ENCODE measurements around the gene ELOA.
"Not testable (repeated sequence)": the region's sequence is repeated elsewhere in the genome, so short reads cannot be mapped to it uniquely, and the experiment has no call there.

The ELOA gene

DNA sequence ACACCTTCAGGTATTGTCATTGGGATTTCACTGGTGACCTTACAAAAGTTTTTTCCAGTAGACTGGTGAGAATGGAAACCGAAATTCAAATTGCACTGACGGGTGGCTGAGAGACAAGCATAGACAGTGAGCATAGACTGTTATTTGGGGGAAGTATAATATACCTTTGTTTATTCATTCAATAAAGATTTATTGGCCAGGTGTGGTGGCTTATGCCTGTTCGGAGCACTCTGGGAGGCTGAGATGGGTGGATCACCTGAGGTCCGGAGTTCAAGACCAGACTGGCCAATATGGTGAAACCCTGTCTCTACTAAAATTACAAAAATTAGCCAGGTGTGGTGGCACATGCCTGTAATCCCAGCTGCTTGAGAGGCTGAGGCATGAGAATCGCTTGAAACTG, 10.0 kb upstream of the ELOA start:
- H3K36me3 ChIP-seq (ENCODE audit: control insufficient read depth, insufficient read depth, low read length); H3K9me3 ChIP-seq (ENCODE audit: control insufficient read depth, low read length); H3K27ac ChIP-seq (ENCODE audit: insufficient read depth, low read length, poor library complexity, severe bottlenecking): not testable (repeated sequence)

DNA sequence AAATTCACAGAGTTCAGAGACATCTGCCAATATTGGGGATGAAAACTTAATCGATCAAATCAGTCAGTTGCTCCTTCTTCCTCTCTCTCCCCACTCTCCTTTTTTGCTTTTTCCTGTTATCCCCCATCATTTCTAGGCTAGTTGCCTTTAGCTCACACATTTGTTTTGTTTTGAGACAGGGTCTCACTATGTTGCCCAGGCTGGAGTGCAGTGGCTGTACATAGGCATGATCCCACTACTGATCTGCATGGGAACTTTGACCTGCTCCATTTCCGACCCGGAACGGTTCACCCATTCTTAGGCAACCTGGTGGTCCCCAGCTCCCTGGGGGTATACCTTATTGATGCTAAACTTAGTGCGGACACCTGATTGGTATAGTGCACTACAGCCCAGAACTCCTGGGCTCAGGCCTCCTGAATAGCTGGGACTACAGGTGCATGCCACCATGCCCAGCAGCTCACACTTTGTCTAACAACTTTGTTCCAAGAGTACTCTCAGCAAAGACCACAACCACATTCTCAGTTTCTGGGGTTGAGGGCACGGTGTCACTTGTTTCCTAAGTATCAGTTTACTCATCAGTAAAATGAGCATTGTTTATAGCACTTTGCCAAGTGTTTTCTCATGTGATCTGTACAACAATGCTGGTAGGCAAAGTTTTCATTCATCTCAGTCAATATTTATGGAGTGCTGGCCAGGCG, 6.7 kb upstream of the ELOA start:
- Histone ChIP-seq H3K4me1 (ENCODE audit: control insufficient read depth, insufficient read depth, low read length, poor library complexity, severe bottlenecking) (no peaks in the 10 kb centered on the region), H3K36me3 (ENCODE audit: control insufficient read depth, insufficient read depth, low read length) (no peaks in the 10 kb centered on the region), H3K4me3 (ENCODE audit: insufficient read depth, low read depth, low read length, poor library complexity, severe bottlenecking) (no peak overlapping the region), H3K9me3 (ENCODE audit: control insufficient read depth, low read length) (no peaks in the 10 kb centered on the region), H3K27me3 (replicated peaks; ENCODE audit: control insufficient read depth, insufficient read depth, low read length, poor library complexity, severe bottlenecking) (no peaks in the 10 kb centered on the region), H3K27ac (ENCODE audit: insufficient read depth, low read length, poor library complexity, severe bottlenecking) (no peak overlapping the region)
- no peak for DNase-seq

More for the DNA sequence above, 10.0 kb upstream of the ELOA start:
- DNase-seq; H3K27me3 ChIP-seq (replicated peaks; ENCODE audit: control insufficient read depth, insufficient read depth, low read length, poor library complexity, severe bottlenecking); H3K4me3 ChIP-seq (ENCODE audit: insufficient read depth, low read depth, low read length, poor library complexity, severe bottlenecking); H3K4me1 ChIP-seq (ENCODE audit: control insufficient read depth, insufficient read depth, low read length, poor library complexity, severe bottlenecking): not testable (repeated sequence)

- no peaks in the 10 kb centered on the region for H3K9me3 ChIP-seq (ENCODE audit: control insufficient read depth, low read length)
These were observed 1.7 kb upstream of the ELOA start for GRCh38 chr1:23741609-23742008.

GRCh38 chr1:23742670-23743286, 493 bp upstream of the ELOA start:
- peak in 2 of 3 donors; percentile 5 to 8 for DNase-seq
- Histone ChIP-seq H3K4me3 (ENCODE audit: insufficient read depth, low read depth, low read length, poor library complexity, severe bottlenecking) (peak overlapping the region; percentile 91), H3K27me3 (replicated peaks; ENCODE audit: control insufficient read depth, insufficient read depth, low read length, poor library complexity, severe bottlenecking) (no peaks in the 10 kb centered on the region), H3K27ac (ENCODE audit: insufficient read depth, low read length, poor library complexity, severe bottlenecking) (peak overlapping the region; percentile 87), H3K4me1 (ENCODE audit: control insufficient read depth, insufficient read depth, low read length, poor library complexity, severe bottlenecking) (peaks cover 14% of the 10 kb centered on the region), H3K9me3 (ENCODE audit: control insufficient read depth, low read length) (no peaks in the 10 kb centered on the region), H3K36me3 (ENCODE audit: control insufficient read depth, insufficient read depth, low read length) (no peaks in the 10 kb centered on the region)

More at GRCh38 chr1:23741609-23742008, 1.7 kb upstream of the ELOA start:
- DNase-seq = no peak
- H3K4me1 ChIP-seq (ENCODE audit: control insufficient read depth, insufficient read depth, low read length, poor library complexity, severe bottlenecking) = peaks cover 14% of the 10 kb centered on the region
- H3K27ac ChIP-seq (ENCODE audit: insufficient read depth, low read length, poor library complexity, severe bottlenecking) = no peak overlapping the region
- no peak overlapping the region for H3K4me3 ChIP-seq (ENCODE audit: insufficient read depth, low read depth, low read length, poor library complexity, severe bottlenecking)
- no peaks in the 10 kb centered on the region for H3K36me3 ChIP-seq (ENCODE audit: control insufficient read depth, insufficient read depth, low read length)
- no peaks in the 10 kb centered on the region for H3K27me3 ChIP-seq (replicated peaks; ENCODE audit: control insufficient read depth, insufficient read depth, low read length, poor library complexity, severe bottlenecking)

GRCh38 chr1:23745515-23745914, 2.2 kb downstream of the ELOA start:
- no peaks in the 10 kb centered on the region for H3K27me3 ChIP-seq (replicated peaks; ENCODE audit: control insufficient read depth, insufficient read depth, low read length, poor library complexity, severe bottlenecking)
- peaks cover 19% of the 10 kb centered on the region for H3K36me3 ChIP-seq (ENCODE audit: control insufficient read depth, insufficient read depth, low read length)
- H3K4me1 ChIP-seq (ENCODE audit: control insufficient read depth, insufficient read depth, low read length, poor library complexity, severe bottlenecking) = peaks cover 18% of the 10 kb centered on the region
- H3K9me3 ChIP-seq (ENCODE audit: control insufficient read depth, low read length) = no peaks in the 10 kb centered on the region
- H3K4me3 ChIP-seq (ENCODE audit: insufficient read depth, low read depth, low read length, poor library complexity, severe bottlenecking) = no peak overlapping the region
- no peak overlapping the region for H3K27ac ChIP-seq (ENCODE audit: insufficient read depth, low read length, poor library complexity, severe bottlenecking)
- no peak for DNase-seq

GRCh38 chr1:23748016-23748415, 4.7 kb downstream of the ELOA start:
- no peak overlapping the region for H3K27ac ChIP-seq (ENCODE audit: insufficient read depth, low read length, poor library complexity, severe bottlenecking)
- no peak for DNase-seq
- peaks cover 43% of the 10 kb centered on the region for H3K36me3 ChIP-seq (ENCODE audit: control insufficient read depth, insufficient read depth, low read length)

DNA sequence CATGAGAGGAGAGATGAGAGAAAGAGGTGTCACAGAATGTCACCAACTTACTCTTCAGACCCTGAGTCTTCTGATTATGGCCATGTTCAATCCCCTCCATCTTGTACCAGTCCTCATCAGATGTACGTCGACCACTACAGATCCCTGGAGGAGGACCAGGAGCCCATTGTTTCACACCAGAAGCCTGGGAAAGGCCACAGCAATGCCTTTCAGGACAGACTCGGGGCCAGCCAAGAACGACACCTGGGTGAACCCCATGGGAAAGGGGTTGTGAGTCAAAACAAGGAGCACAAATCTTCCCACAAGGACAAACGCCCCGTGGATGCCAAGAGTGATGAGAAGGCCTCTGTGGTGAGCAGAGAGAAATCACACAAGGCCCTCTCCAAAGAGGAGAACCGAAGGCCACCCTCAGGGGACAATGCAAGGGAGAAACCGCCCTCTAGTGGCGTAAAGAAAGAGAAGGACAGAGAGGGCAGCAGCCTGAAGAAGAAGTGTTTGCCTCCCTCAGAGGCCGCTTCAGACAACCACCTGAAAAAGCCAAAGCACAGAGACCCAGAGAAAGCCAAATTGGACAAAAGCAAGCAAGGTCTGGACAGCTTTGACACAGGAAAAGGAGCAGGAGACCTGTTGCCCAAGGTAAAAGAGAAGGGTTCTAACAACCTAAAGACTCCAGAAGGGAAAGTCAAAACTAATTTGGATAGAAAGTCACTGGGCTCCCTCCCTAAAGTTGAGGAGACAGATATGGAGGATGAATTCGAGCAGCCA, 8.0 kb downstream of the ELOA start:
- Histone ChIP-seq H3K9me3 (ENCODE audit: control insufficient read depth, low read length) (no peaks in the 10 kb centered on the region), H3K27ac (ENCODE audit: insufficient read depth, low read length, poor library complexity, severe bottlenecking) (no peak overlapping the region), H3K27me3 (replicated peaks; ENCODE audit: control insufficient read depth, insufficient read depth, low read length, poor library complexity, severe bottlenecking) (no peaks in the 10 kb centered on the region), H3K36me3 (ENCODE audit: control insufficient read depth, insufficient read depth, low read length) (peaks cover 75% of the 10 kb centered on the region), H3K4me1 (ENCODE audit: control insufficient read depth, insufficient read depth, low read length, poor library complexity, severe bottlenecking) (peaks cover 5% of the 10 kb centered on the region), H3K4me3 (ENCODE audit: insufficient read depth, low read depth, low read length, poor library complexity, severe bottlenecking) (no peak overlapping the region)
- peak in 1 of 3 donors; percentile 6 for DNase-seq

More at GRCh38 chr1:23748016-23748415, 4.7 kb downstream of the ELOA start:
- no peaks in the 10 kb centered on the region for H3K9me3 ChIP-seq (ENCODE audit: control insufficient read depth, low read length)
- H3K4me3 ChIP-seq (ENCODE audit: insufficient read depth, low read depth, low read length, poor library complexity, severe bottlenecking) = no peak overlapping the region
- H3K4me1 ChIP-seq (ENCODE audit: control insufficient read depth, insufficient read depth, low read length, poor library complexity, severe bottlenecking) = peaks cover 15% of the 10 kb centered on the region
- H3K27me3 ChIP-seq (replicated peaks; ENCODE audit: control insufficient read depth, insufficient read depth, low read length, poor library complexity, severe bottlenecking) = no peaks in the 10 kb centered on the region

DNA sequence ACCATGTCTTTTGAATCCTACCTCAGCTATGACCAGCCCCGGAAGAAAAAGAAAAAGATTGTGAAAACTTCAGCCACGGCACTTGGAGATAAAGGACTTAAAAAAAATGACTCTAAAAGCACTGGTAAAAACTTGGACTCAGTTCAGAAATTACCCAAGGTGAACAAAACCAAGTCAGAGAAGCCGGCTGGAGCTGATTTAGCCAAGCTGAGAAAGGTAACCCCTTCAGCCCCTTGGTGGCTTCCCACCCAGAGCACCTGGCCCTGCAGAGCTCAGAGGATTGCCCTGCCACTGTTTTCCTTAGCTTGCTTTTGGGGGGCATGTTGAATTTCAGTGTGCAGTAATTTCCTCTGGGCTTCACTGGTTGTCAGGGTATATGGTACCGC, 8.5 kb downstream of the ELOA start:
- no peak overlapping the region for H3K4me3 ChIP-seq (ENCODE audit: insufficient read depth, low read depth, low read length, poor library complexity, severe bottlenecking)
- no peaks in the 10 kb centered on the region for H3K9me3 ChIP-seq (ENCODE audit: control insufficient read depth, low read length)
- H3K27ac ChIP-seq (ENCODE audit: insufficient read depth, low read length, poor library complexity, severe bottlenecking) = no peak overlapping the region
- H3K4me1 ChIP-seq (ENCODE audit: control insufficient read depth, insufficient read depth, low read length, poor library complexity, severe bottlenecking) = peaks cover 5% of the 10 kb centered on the region
- no peaks in the 10 kb centered on the region for H3K27me3 ChIP-seq (replicated peaks; ENCODE audit: control insufficient read depth, insufficient read depth, low read length, poor library complexity, severe bottlenecking)
- no peak for DNase-seq
- H3K36me3 ChIP-seq (ENCODE audit: control insufficient read depth, insufficient read depth, low read length) = peaks cover 81% of the 10 kb centered on the region

GRCh38 chr1:23752909-23753308, 9.6 kb downstream of the ELOA start:
- no peak overlapping the region for H3K27ac ChIP-seq (ENCODE audit: insufficient read depth, low read length, poor library complexity, severe bottlenecking)
- no peak for DNase-seq
- H3K9me3 ChIP-seq (ENCODE audit: control insufficient read depth, low read length) = no peaks in the 10 kb centered on the region
- H3K27me3 ChIP-seq (replicated peaks; ENCODE audit: control insufficient read depth, insufficient read depth, low read length, poor library complexity, severe bottlenecking) = no peaks in the 10 kb centered on the region
- peaks cover 92% of the 10 kb centered on the region for H3K36me3 ChIP-seq (ENCODE audit: control insufficient read depth, insufficient read depth, low read length)
- peaks cover 5% of the 10 kb centered on the region for H3K4me1 ChIP-seq (ENCODE audit: control insufficient read depth, insufficient read depth, low read length, poor library complexity, severe bottlenecking)
- H3K4me3 ChIP-seq (ENCODE audit: insufficient read depth, low read depth, low read length, poor library complexity, severe bottlenecking) = no peak overlapping the region

GRCh38 chr1:23756676-23757075, 13.4 kb downstream of the ELOA start:
- no peaks in the 10 kb centered on the region for H3K4me1 ChIP-seq (ENCODE audit: control insufficient read depth, insufficient read depth, low read length, poor library complexity, severe bottlenecking)
- no peak for DNase-seq
- no peak overlapping the region for H3K4me3 ChIP-seq (ENCODE audit: insufficient read depth, low read depth, low read length, poor library complexity, severe bottlenecking)
- no peaks in the 10 kb centered on the region for H3K9me3 ChIP-seq (ENCODE audit: control insufficient read depth, low read length)
- H3K27me3 ChIP-seq (replicated peaks; ENCODE audit: control insufficient read depth, insufficient read depth, low read length, poor library complexity, severe bottlenecking) = no peaks in the 10 kb centered on the region
- H3K27ac ChIP-seq (ENCODE audit: insufficient read depth, low read length, poor library complexity, severe bottlenecking) = no peak overlapping the region
- peaks cover 90% of the 10 kb centered on the region for H3K36me3 ChIP-seq (ENCODE audit: control insufficient read depth, insufficient read depth, low read length)

All from effector memory CD4-positive, alpha-beta T cell (primary cell).